CD4-positive, alpha-beta memory T cell (primary cell): ENCODE measurements around the gene ST8SIA5. TPM values are rescaled to one million over a fixed set of nuclear protein-coding genes. Genes with fewer than 3 reads are reported as not detected.

Experiments
- CTCF ChIA-PET: fragments of 350-600 bp; sonication (Branson Sonifier 250); formaldehyde crosslinking; loops from one replicate; lab custom pipeline; 2021; ENCODE audit warnings: inconsistent platforms; ENCODE audit not compliant: partially characterized antibody; lab: Charles Lee
- POLR2A ChIA-PET: fragments of 350-600 bp; sonication (Branson Sonifier 250); formaldehyde crosslinking; loops from one replicate; lab custom pipeline; 2021; ENCODE audit not compliant: partially characterized antibody; lab: Charles Lee
- DNase-seq, 5 donors: peaks; one replicate each; pipeline versions ENCODE4 v3.0.0 to v3.0.0-alpha.2; 2020 to 2022; ENCODE audit warnings: mixed read lengths in 1 of 5
- H3K27ac ChIP-seq: one replicate; pipeline ENCODE4 v1.7.0; 2013; ENCODE audit warnings: low read depth, low read length
- H3K27me3 ChIP-seq: 2 replicates; pipeline ENCODE4 v1.7.0; 2013; ENCODE audit warnings: mild to moderate bottlenecking, low read length, moderate library complexity; ENCODE audit not compliant: insufficient read depth
- H3K36me3 ChIP-seq: 2 replicates; pipeline ENCODE4 v1.7.0; 2013; ENCODE audit warnings: mild to moderate bottlenecking, low read length, moderate library complexity; ENCODE audit not compliant: insufficient read depth
- H3K4me1 ChIP-seq: 2 replicates; pipeline ENCODE4 v1.7.0; 2013; ENCODE audit warnings: mild to moderate bottlenecking, low read length, moderate library complexity; ENCODE audit not compliant: insufficient read depth
- H3K4me3 ChIP-seq, 2 donors: one replicate each; pipeline ENCODE4 v1.7.0; 2013; ENCODE audit warnings: low read length in 2 of 2, mild to moderate bottlenecking in 1 of 2
- H3K9me3 ChIP-seq, 2 donors: one replicate each; pipeline ENCODE4 v1.7.0; 2013; ENCODE audit warnings: low read length in 2 of 2, control low read depth in 1 of 2; ENCODE audit not compliant: control insufficient read depth in 1 of 2
- H3K27ac Mint-ChIP-seq, 7 donors: one replicate each; pipeline ENCODE4 v1.8.0; 2020 to 2021; ENCODE audit warnings: mixed read lengths in 7 of 7, mild to moderate bottlenecking in 6 of 7, inconsistent platforms in 3 of 7, moderate library complexity in 3 of 7
- H3K27me3 Mint-ChIP-seq, 2 donors: one replicate each; pipeline ENCODE4 v1.8.0; 2020 to 2021; ENCODE audit warnings: mixed read lengths in 2 of 2
- H3K36me3 Mint-ChIP-seq, 2 donors: one replicate each; pipeline ENCODE4 v1.8.0; 2020 to 2021; ENCODE audit warnings: mixed read lengths in 2 of 2, inconsistent platforms in 1 of 2, mild to moderate bottlenecking in 1 of 2
- H3K4me1 Mint-ChIP-seq, 4 donors: one replicate each; pipeline ENCODE4 v1.8.0; 2020 to 2021; ENCODE audit warnings: mixed read lengths in 4 of 4, mild to moderate bottlenecking in 1 of 4
- H3K4me3 Mint-ChIP-seq, 8 donors: one replicate each; pipeline ENCODE4 v1.8.0; 2020 to 2021; ENCODE audit warnings: mixed read lengths in 8 of 8, mild to moderate bottlenecking in 7 of 8, moderate library complexity in 6 of 8, inconsistent platforms in 3 of 8
- H3K9me3 Mint-ChIP-seq, 8 donors: one replicate each; pipeline ENCODE4 v1.8.0; 2020 to 2021; ENCODE audit warnings: mixed read lengths in 8 of 8, mild to moderate bottlenecking in 5 of 8, inconsistent platforms in 3 of 8, moderate library complexity in 1 of 8
- intact Hi-C: fragments of 100-400 bp; cut with micrococcal nuclease; formaldehyde crosslinking; loops from one replicate; pipeline ENCODE4 v1.15.1; 2023
- polyA plus RNA-seq, 2 donors: library from polyadenylated mRNA; unstranded; fragments of 300-500 nt; fragmentation: Illumina TruSeq; gene quantifications; one replicate each; pipeline ENCODE4 v1.2.3, GENCODE V29; 2021
- total RNA-seq, 2 experiments: library from RNA; stranded (reverse); gene quantifications; one replicate each; pipeline ENCODE4 v1.2.3, GENCODE V29; 2021

ST8SIA5 gene
- total and polyA plus RNA-seq, 4 experiments from 2014 or later, result not detected

DNA sequence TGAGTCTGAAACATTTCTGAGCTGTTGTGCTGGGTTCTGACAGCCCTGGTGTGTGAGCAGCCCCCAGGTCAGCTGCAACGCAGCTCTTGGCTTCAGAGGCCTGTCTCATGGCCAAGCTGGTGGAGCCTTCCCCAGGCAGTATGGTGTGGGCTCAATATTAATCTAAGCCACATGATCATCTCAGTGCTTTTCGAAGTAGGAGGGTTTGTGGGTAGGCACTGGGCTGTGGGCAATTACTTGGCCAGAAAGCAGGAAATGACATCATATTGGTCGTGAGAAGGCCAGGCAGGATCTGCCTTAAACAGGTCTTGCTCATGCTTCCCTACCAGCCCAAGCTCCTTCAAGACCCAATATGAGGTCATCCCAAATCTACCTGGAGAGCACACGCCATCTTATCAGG lies 126.7 kb downstream of the ST8SIA5 start:
- Mint-ChIP-seq H3K27ac (no peak overlapping the region), H3K36me3 (no peaks in the 10 kb centered on the region), H3K4me1 (no peaks in the 10 kb centered on the region), H3K27me3 (peaks cover 1 to 7% of the 10 kb centered on the region in 2 donors), H3K9me3 (peaks cover 0 to 2% (median 0%) of the 10 kb centered on the region in 8 donors), H3K4me3 (no peak overlapping the region)
- POLR2A ChIA-PET, result no interaction called here
- DNase-seq, result no peak
- intact Hi-C loops, result no loop called here
- CTCF ChIA-PET, result interaction anchor here (1.0 to 2.6 kb wide), 2 partner anchors 28 to 457 kb away, joined by 3 to 7 read pairs; a partner anchor contains a TSS
- Histone ChIP-seq H3K9me3 (no peaks in the 10 kb centered on the region), H3K36me3 (no peaks in the 10 kb centered on the region), H3K27me3 (no peaks in the 10 kb centered on the region), H3K27ac (no peak overlapping the region), H3K4me1 (no peaks in the 10 kb centered on the region), H3K4me3 (no peak overlapping the region)

DNA sequence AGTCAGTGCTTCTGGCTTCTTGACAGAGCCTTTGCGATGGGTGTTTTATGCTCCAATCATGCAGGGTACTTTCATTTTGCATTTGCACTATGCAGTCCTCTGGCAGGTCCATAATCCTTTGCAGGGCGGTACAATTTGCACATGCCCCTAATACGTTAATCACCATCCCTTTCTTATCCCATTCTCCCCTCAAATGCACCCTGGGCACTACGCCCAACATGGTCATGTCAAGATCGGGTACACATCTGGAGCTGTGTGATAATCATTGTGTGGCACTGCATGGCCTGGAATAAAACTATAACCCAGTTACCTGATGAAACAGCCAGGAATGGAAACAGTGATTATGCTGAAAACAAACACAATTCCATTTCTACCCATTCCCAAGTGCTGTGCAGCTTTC lies 127.5 kb downstream of the ST8SIA5 start:
- Histone ChIP-seq H3K4me1 (peaks cover 1% of the 10 kb centered on the region), H3K36me3 (no peaks in the 10 kb centered on the region), H3K4me3 (no peak overlapping the region), H3K27me3 (no peaks in the 10 kb centered on the region), H3K27ac (no peak overlapping the region), H3K9me3 (no peaks in the 10 kb centered on the region)
- intact Hi-C loops, result no loop called here
- Mint-ChIP-seq H3K9me3 (peaks cover 0 to 2% (median 0%) of the 10 kb centered on the region in 8 donors), H3K4me1 (peaks cover 0 to 7% (median 4%) of the 10 kb centered on the region in 4 donors), H3K27ac (no peak overlapping the region), H3K4me3 (no peak overlapping the region), H3K36me3 (no peaks in the 10 kb centered on the region), H3K27me3 (peaks cover 1 to 7% of the 10 kb centered on the region in 2 donors)
- ChIA-PET CTCF (interaction anchor here (2.6 kb wide), 1 partner anchor 29 kb away, joined by 7 read pairs; no protein-coding TSS in a partner anchor), POLR2A (no interaction called here)
- no peak for DNase-seq

GRCh38 chr18:46628206-46628605 lies 128.6 kb downstream of the ST8SIA5 start:
- no peak for DNase-seq
- peaks cover 0 to 2% (median 0%) of the 10 kb centered on the region in 8 donors for H3K9me3 Mint-ChIP-seq
- no peaks in the 10 kb centered on the region for H3K9me3 ChIP-seq
- H3K27me3 Mint-ChIP-seq, result peaks cover 1 to 7% of the 10 kb centered on the region in 2 donors
- H3K27me3 ChIP-seq, result no peaks in the 10 kb centered on the region
- no peak overlapping the region for H3K27ac ChIP-seq
- ChIA-PET POLR2A (no interaction called here), CTCF (no interaction called here)
- H3K36me3 Mint-ChIP-seq, result no peaks in the 10 kb centered on the region
- peaks cover 9 to 19% (median 14%) of the 10 kb centered on the region in 4 donors for H3K4me1 Mint-ChIP-seq
- no peaks in the 10 kb centered on the region for H3K36me3 ChIP-seq
- no peak overlapping the region for H3K4me3 ChIP-seq
- no peak overlapping the region for H3K4me3 Mint-ChIP-seq
- H3K27ac Mint-ChIP-seq, result no peak overlapping the region
- H3K4me1 ChIP-seq, result peaks cover 13% of the 10 kb centered on the region
- intact Hi-C loops, result no loop called here

- Mint-ChIP-seq H3K27ac (no peak overlapping the region), H3K27me3 (peaks cover 1 to 7% of the 10 kb centered on the region in 2 donors), H3K4me1 (peaks cover 12 to 27% (median 19%) of the 10 kb centered on the region in 4 donors), H3K9me3 (peaks cover 0 to 2% (median 0%) of the 10 kb centered on the region in 8 donors), H3K36me3 (no peaks in the 10 kb centered on the region), H3K4me3 (no peak overlapping the region)
- ChIA-PET POLR2A (no interaction called here), CTCF (interaction anchor here (1.5 kb wide), 1 partner anchor 346 kb away, joined by 3 read pairs; no protein-coding TSS in a partner anchor)
- Histone ChIP-seq H3K9me3 (no peaks in the 10 kb centered on the region), H3K4me3 (no peak overlapping the region), H3K36me3 (no peaks in the 10 kb centered on the region), H3K27ac (no peak overlapping the region), H3K27me3 (no peaks in the 10 kb centered on the region), H3K4me1 (peaks cover 16% of the 10 kb centered on the region)
- intact Hi-C loops, result no loop called here
- no peak for DNase-seq
Measured at GRCh38 chr18:46627136-46627535, 129.7 kb downstream of the ST8SIA5 start.

- H3K4me3 Mint-ChIP-seq, result peak overlapping the region in 1 of 8 donors; percentile 40
- Histone ChIP-seq H3K4me1 (peaks cover 16% of the 10 kb centered on the region), H3K4me3 (no peak overlapping the region), H3K27ac (no peak overlapping the region), H3K9me3 (no peaks in the 10 kb centered on the region), H3K27me3 (no peaks in the 10 kb centered on the region), H3K36me3 (no peaks in the 10 kb centered on the region)
- DNase-seq, result no peak
- H3K4me1 Mint-ChIP-seq, result peaks cover 12 to 30% (median 19%) of the 10 kb centered on the region in 4 donors
- intact Hi-C loops, result no loop called here
- H3K9me3 Mint-ChIP-seq, result no peaks in the 10 kb centered on the region
- no peaks in the 10 kb centered on the region for H3K36me3 Mint-ChIP-seq
- H3K27me3 Mint-ChIP-seq, result peaks cover 1 to 4% of the 10 kb centered on the region in 2 donors
- CTCF ChIA-PET, result interaction anchor here (0.7 to 1.0 kb wide), 3 partner anchors 32 to 477 kb away, joined by 3 read pairs; partner anchors contain the start of gene LOXHD1
- H3K27ac Mint-ChIP-seq, result no peak overlapping the region
- POLR2A ChIA-PET, result interaction anchor here (1.1 kb wide), 1 partner anchor 450 kb away, joined by 4 read pairs; no protein-coding TSS in a partner anchor
Measured at GRCh38 chr18:46625069-46625468, 131.8 kb downstream of the ST8SIA5 start.

DNA sequence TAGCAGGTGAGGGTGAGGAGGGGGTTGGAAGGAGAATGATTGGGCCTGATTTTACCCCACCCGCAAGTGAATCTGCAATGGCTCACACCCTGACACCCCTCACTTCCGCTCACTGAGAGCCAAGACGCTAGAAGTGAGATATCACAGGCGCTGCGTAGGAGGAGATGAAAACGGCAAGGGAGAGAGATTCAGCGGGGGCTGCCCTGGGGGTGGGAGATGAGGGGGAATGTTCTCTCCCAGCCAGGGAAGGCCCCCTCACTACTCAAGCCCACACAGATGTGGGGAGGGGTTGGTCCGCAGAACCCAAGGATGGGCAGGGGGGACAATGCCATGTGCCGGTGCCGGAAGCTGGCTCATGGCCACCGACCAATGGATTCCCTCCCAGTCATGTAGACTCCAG lies 132.7 kb downstream of the ST8SIA5 start:
- peaks cover 12 to 30% (median 19%) of the 10 kb centered on the region in 4 donors for H3K4me1 Mint-ChIP-seq
- peaks cover 1 to 4% of the 10 kb centered on the region in 2 donors for H3K27me3 Mint-ChIP-seq
- CTCF ChIA-PET, result interaction anchor here (1.6 to 3.0 kb wide), 4 partner anchors 32 to 451 kb away, joined by 5 to 15 read pairs (median 12); a partner anchor contains a TSS
- no peaks in the 10 kb centered on the region for H3K36me3 ChIP-seq
- no peak overlapping the region for H3K27ac ChIP-seq
- peak overlapping the region in 7 of 8 donors; percentile 18 to 64 (median 43) for H3K4me3 Mint-ChIP-seq
- peak overlapping the region in 1 of 2 donors; percentile 25 for H3K4me3 ChIP-seq
- H3K27ac Mint-ChIP-seq, result peak overlapping the region in 4 of 7 donors; percentile 21 to 78 (median 58)
- no peaks in the 10 kb centered on the region for H3K9me3 ChIP-seq
- POLR2A ChIA-PET, result interaction anchor here (1.6 kb wide), 1 partner anchor 451 kb away, joined by 5 read pairs; a partner anchor contains a TSS
- H3K4me1 ChIP-seq, result peaks cover 16% of the 10 kb centered on the region
- no peaks in the 10 kb centered on the region for H3K27me3 ChIP-seq
- no peaks in the 10 kb centered on the region for H3K36me3 Mint-ChIP-seq
- intact Hi-C loops, result no loop called here
- H3K9me3 Mint-ChIP-seq, result no peaks in the 10 kb centered on the region
- DNase-seq, result no peak

GRCh38 chr18:46623541-46623940 lies 133.3 kb downstream of the ST8SIA5 start:
- Mint-ChIP-seq H3K4me3 (peak overlapping the region in 6 of 8 donors; percentile 4 to 64 (median 59)), H3K27me3 (peaks cover 1 to 4% of the 10 kb centered on the region in 2 donors), H3K27ac (peak overlapping the region in 5 of 7 donors; percentile 50 to 78 (median 61)), H3K36me3 (no peaks in the 10 kb centered on the region), H3K9me3 (no peaks in the 10 kb centered on the region), H3K4me1 (peaks cover 12 to 30% (median 19%) of the 10 kb centered on the region in 4 donors)
- no peaks in the 10 kb centered on the region for H3K9me3 ChIP-seq
- H3K36me3 ChIP-seq, result no peaks in the 10 kb centered on the region
- DNase-seq, result peak in 1 of 5 donors; percentile 3
- no peak overlapping the region for H3K27ac ChIP-seq
- intact Hi-C loops, result loop anchor here (1.0 kb wide), 1 partner anchor 450 kb away; no protein-coding TSS in a partner anchor
- H3K4me1 ChIP-seq, result peaks cover 16% of the 10 kb centered on the region
- no peaks in the 10 kb centered on the region for H3K27me3 ChIP-seq
- ChIA-PET CTCF (interaction anchor here (0.8 to 3.0 kb wide), 6 partner anchors 33 to 450 kb away, joined by 3 to 15 read pairs (median 7); a partner anchor contains a TSS), POLR2A (interaction anchor here (1.6 kb wide), 1 partner anchor 450 kb away, joined by 5 read pairs; a partner anchor contains a TSS)
- peak overlapping the region; percentile 11 to 25 for H3K4me3 ChIP-seq
